OCI-LY3 (cell line): ENCODE results near the gene SUMO4.

ENCODE experiments used
- H2AFZ ChIP-seq: fragments of 200-600, 300-600 bp; shearing (Covaris generic); 2 replicates; pipeline ENCODE4 v1.6.0; 2014; ENCODE audit warnings: antibody characterized with exemption, low read depth, low read length
- H3K27ac ChIP-seq: fragments of 200-600, 300-600 bp; sonication (generic); 2 replicates; pipeline ENCODE4 v1.5.1; 2014; ENCODE audit warnings: mild to moderate bottlenecking, low read length, moderate library complexity, mixed read lengths
- H3K27me3 ChIP-seq: fragments of 200-600, 300-600 bp; sonication (generic); 2 replicates; pipeline ENCODE4 v1.6.1; 2014; ENCODE audit warnings: low read depth, low read length, mixed read lengths
- H3K36me3 ChIP-seq: fragments of 200-600, 300-600 bp; sonication (generic); replicated peaks from 2 replicates; pipeline ENCODE3; 2014; ENCODE audit warnings: low read depth, low read length, mixed read lengths
- H3K4me1 ChIP-seq: fragments of 300-600, 200-600 bp; sonication (generic); 2 replicates; pipeline ENCODE4 v1.6.1; 2014; ENCODE audit warnings: low read length, mixed read lengths
- H3K4me2 ChIP-seq: fragments of 200-600, 300-600 bp; sonication (generic); 2 replicates; pipeline ENCODE4 v1.6.1; 2014; ENCODE audit warnings: low read length, mixed read lengths
- H3K4me3 ChIP-seq: fragments of 300-600, 200-600 bp; sonication (generic); 2 replicates; pipeline ENCODE4 v1.5.1; 2014; ENCODE audit warnings: antibody characterized with exemption, mild to moderate bottlenecking, low read length, moderate library complexity
- H3K79me2 ChIP-seq: fragments of 300-600, 200-600 bp; shearing (Covaris generic); 2 replicates; pipeline ENCODE4 v1.6.1; 2014; ENCODE audit warnings: mild to moderate bottlenecking, low read length, mixed read lengths
- H3K9ac ChIP-seq: fragments of 300-600, 200-600 bp; shearing (Covaris generic); 2 replicates; pipeline ENCODE4 v1.6.0; 2014; ENCODE audit warnings: mild to moderate bottlenecking, low read length, moderate library complexity
- H3K9me3 ChIP-seq: fragments of 200-600, 300-600 bp; shearing (Covaris generic); 2 replicates; pipeline ENCODE4 v1.6.1; 2014; ENCODE audit warnings: low read length, mixed read lengths; ENCODE audit not compliant: insufficient read depth
- H4K20me1 ChIP-seq: fragments of 200-600, 300-600 bp; sonication (generic); 2 replicates; pipeline ENCODE4 v1.6.1; 2016; ENCODE audit warnings: low read length, mixed read lengths; ENCODE audit not compliant: insufficient read depth
- CTCF ChIP-seq: fragments of 200-600, 300-600 bp; sonication (generic); IDR thresholded peaks from 2 replicates; pipeline ENCODE4 v1.5.1; 2014; ENCODE audit warnings: antibody characterized with exemption, low read length, low read depth
- EZH2phosphoT487 ChIP-seq: fragments of 200-600 bp; shearing (Covaris generic); IDR thresholded peaks from 2 replicates; pipeline ENCODE4 v1.6.1; 2018; ENCODE audit warnings: antibody characterized with exemption, mixed run types, low read depth

The SUMO4 gene

DNA sequence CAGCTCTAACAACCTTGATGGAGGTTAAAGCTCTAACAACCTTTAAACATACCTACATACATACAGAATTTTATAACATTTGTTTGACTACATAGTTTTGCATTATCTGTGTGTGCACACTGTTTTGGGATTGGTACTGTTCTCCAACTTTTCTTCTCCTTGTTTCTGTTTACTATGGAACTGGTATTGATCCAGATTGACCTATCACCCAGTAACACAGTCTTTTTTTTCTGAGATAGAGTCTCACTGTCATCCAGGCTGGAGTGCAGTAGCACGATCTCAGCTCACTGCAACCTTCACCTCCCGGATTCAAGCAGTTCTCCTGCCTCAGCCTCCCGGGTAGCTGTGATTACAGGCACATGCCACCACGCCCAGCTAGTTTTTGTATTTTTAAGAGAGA lies 16.7 kb upstream of the SUMO4 start:
- TF ChIP-seq EZH2phosphoT487, result no peak
- TF ChIP-seq CTCF, result no peak
- peaks cover 76% of the 10 kb centered on the region for H3K79me2 ChIP-seq
- peaks cover 12% of the 10 kb centered on the region for H4K20me1 ChIP-seq
- H3K27ac ChIP-seq, result no peak overlapping the region
- H3K4me2 ChIP-seq, result no peak overlapping the region
- H3K9me3 ChIP-seq, result 0 out of 2 replicates have a peak, but pooled peaks cover 5% of the 10 kb centered on the region
- H3K27me3 ChIP-seq, result no peaks in the 10 kb centered on the region
- H3K4me1 ChIP-seq, result peaks cover 21% of the 10 kb centered on the region
- H2AFZ ChIP-seq, result no peak overlapping the region
- no peak overlapping the region for H3K9ac ChIP-seq
- no peak overlapping the region for H3K4me3 ChIP-seq
- peaks cover 64% of the 10 kb centered on the region for H3K36me3 ChIP-seq

GRCh38 chr6:149384464-149384863 lies 15.6 kb upstream of the SUMO4 start:
- Histone ChIP-seq H2AFZ (no peak overlapping the region), H3K4me3 (no peak overlapping the region), H3K4me2 (0 out of 2 replicates have a peak overlapping the region, but pooled peaks have one; percentile 8), H3K27me3 (no peaks in the 10 kb centered on the region), H3K79me2 (peaks cover 72% of the 10 kb centered on the region), H3K4me1 (peaks cover 21% of the 10 kb centered on the region), H4K20me1 (peaks cover 12% of the 10 kb centered on the region), H3K9me3 (0 out of 2 replicates have a peak, but pooled peaks cover 5% of the 10 kb centered on the region), H3K36me3 (peaks cover 54% of the 10 kb centered on the region), H3K27ac (peak overlapping the region; percentile 10; the same call in 1 of the 2 replicates), H3K9ac (no peak overlapping the region)
- TF ChIP-seq CTCF (no peak), EZH2phosphoT487 (no peak)

DNA sequence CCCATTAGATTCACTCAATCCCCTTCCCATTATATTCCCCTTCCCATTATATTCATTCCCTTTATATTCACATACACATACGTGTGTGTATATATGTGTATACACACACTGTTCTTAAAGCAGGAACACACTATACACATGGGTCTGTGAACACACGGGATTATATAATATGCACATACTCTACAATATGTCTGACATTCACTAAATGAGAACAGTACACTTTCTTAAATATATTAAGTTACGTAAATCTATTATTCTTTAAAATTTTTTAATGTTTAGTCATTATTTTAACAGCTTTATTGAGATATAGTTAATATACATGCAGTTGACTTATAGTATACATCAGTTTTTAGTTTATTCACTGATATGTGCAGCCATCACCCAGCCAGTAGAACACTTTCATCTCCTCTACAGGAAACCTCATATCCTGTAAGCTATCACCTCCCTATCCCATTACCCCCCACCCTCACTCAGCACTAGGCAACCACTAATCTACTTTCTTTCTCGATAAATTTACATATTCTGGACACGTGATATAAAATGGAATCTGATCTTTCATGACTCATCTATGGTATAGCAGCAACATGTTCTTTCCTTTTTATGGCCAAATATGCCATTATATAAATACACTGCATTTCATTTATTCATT lies 13.9 kb upstream of the SUMO4 start:
- Histone ChIP-seq H4K20me1 (peaks cover 9% of the 10 kb centered on the region), H3K79me2 (peaks cover 76% of the 10 kb centered on the region), H3K4me1 (peaks cover 9% of the 10 kb centered on the region), H3K27ac (no peak overlapping the region), H3K36me3 (peaks cover 57% of the 10 kb centered on the region), H3K4me2 (no peak overlapping the region), H3K4me3 (no peak overlapping the region), H3K9ac (no peak overlapping the region), H3K9me3 (0 out of 2 replicates have a peak, but pooled peaks cover 5% of the 10 kb centered on the region), H2AFZ (no peak overlapping the region), H3K27me3 (no peaks in the 10 kb centered on the region)
- no peak for TF ChIP-seq CTCF
- no peak for TF ChIP-seq EZH2phosphoT487

DNA sequence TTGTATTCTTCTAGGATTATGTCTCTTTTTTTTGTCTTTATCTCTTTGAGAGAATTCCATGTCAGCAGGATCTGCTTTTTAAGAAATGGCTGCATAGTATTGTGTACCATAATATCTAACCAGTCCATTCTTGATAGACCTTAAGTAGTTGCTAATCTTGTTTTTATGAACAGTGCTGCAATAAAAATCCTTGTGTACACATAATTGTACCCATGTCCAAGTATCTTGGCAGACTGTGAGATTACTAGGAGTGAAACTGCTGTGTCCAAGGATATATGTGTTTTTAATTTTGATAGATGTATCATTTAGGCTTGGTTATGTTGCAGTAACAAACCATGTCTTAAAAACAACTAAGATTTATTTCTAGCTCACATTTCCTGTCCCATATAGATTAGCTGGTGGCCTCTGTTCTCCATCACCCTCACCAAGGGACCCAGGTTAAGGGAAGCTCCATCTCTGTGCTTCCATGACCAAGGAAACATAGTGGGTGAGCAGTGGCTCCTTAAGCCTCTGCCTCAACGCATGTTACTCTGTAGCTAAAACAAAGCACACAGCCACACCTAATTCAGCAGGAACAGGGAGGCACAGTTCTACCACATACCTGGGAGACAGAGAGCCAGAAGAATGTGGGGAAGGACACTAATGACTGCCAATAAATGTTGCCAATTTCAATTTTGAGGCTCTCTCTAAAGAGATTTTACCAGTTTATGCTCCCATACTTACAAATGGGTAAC lies 12.1 kb upstream of the SUMO4 start:
- Histone ChIP-seq H2AFZ (no peak overlapping the region), H3K36me3 (peaks cover 52% of the 10 kb centered on the region), H3K4me3 (no peak overlapping the region), H3K27ac (no peak overlapping the region), H3K9ac (no peak overlapping the region), H3K27me3 (no peaks in the 10 kb centered on the region), H3K4me2 (no peak overlapping the region), H3K9me3 (0 out of 2 replicates have a peak, but pooled peaks cover 5% of the 10 kb centered on the region), H3K79me2 (peaks cover 86% of the 10 kb centered on the region), H3K4me1 (peaks cover 16% of the 10 kb centered on the region), H4K20me1 (peaks cover 16% of the 10 kb centered on the region)
- TF ChIP-seq EZH2phosphoT487 (no peak), CTCF (no peak)
